GM12878 (cell line): ENCODE data around the gene NDUFA12. TPM values are rescaled to one million over a fixed set of nuclear protein-coding genes. Genes with fewer than 3 reads are reported as not detected.

ENCODE experiments used
- ATAC-seq: fragments of 200-7000 bp; cut with Tn5 transposase; 3 replicates; pipeline ENCODE4 v1.9.1; 2020; ENCODE audit warnings: mild to moderate bottlenecking, moderate library complexity
- BruUV-seq: library from RNA; stranded (reverse); fragments of 400-500 nt; replicated peaks from 2 replicates; lab custom pipeline; 2021; lab: Mats Ljungman, UMichigan
- CTCF ChIA-PET: fragments of 300-600 bp; sonication (Branson Sonifier 250); formaldehyde crosslinking; extraction: SDS; loops from one replicate; lab custom pipeline; 2021; ENCODE audit warnings: inconsistent platforms; lab: Yijun Ruan, JAX
- POLR2A ChIA-PET: fragments of 350-600 bp; formaldehyde crosslinking; extraction: SDS; loops from one replicate; lab custom pipeline; 2021; ENCODE audit warnings: inconsistent platforms; lab: Charles Lee
- RAD21 ChIA-PET: fragments of 300-600 bp; sonication (Branson Sonifier 250); formaldehyde crosslinking; loops from one replicate; lab custom pipeline; 2023; ENCODE audit warnings: antibody characterized with exemption; ENCODE audit not compliant: unreplicated experiment; lab: Charles Lee
- SMC1A ChIA-PET: fragments of 300-600 bp; sonication (Branson Sonifier 250); formaldehyde crosslinking; loops from one replicate; lab custom pipeline; 2023; ENCODE audit not compliant: unreplicated experiment, uncharacterized antibody; lab: Charles Lee
- DNase-seq: peaks from one replicate; pipeline ENCODE4 v3.0.0-alpha.2; 2011; ENCODE audit warnings: low read depth, low spot score
- FAIRE-seq: peaks from 3 replicates; lab custom pipeline; 2011; peaks lifted over from hg19 to GRCh38; lab: Jason Lieb, UNC
- H2AFZ ChIP-seq: 2 replicates; pipeline ENCODE4 v1.6.0; 2011; ENCODE audit warnings: low read depth, low read length, control low read depth; ENCODE audit not compliant: control insufficient read depth
- H3K27ac ChIP-seq: 2 replicates; pipeline ENCODE4 v1.5.1; 2011; ENCODE audit warnings: control low read depth; ENCODE audit not compliant: control insufficient read depth, insufficient read depth
- H3K27me3 ChIP-seq, 2 experiments: replicated peaks in 1 of 2; 2 replicates each; pipeline versions ENCODE4 v1.6.0 to v1.6.1; 2011; ENCODE audit warnings: low read length in 1 of 2; ENCODE audit not compliant: control insufficient read depth in 2 of 2, insufficient read depth in 2 of 2
- H3K36me3 ChIP-seq, 2 experiments: 2 replicates each; pipeline ENCODE4 v1.5.1; 2011; ENCODE audit warnings: low read length in 1 of 2; ENCODE audit not compliant: control insufficient read depth in 2 of 2, insufficient read depth in 2 of 2
- H3K4me1 ChIP-seq: 2 replicates; pipeline ENCODE4 v1.6.1; 2011; ENCODE audit warnings: mild to moderate bottlenecking, low read length, moderate library complexity, mixed read lengths; ENCODE audit not compliant: control insufficient read depth, insufficient read depth
- H3K4me2 ChIP-seq: 2 replicates; pipeline ENCODE4 v1.6.0; 2011; ENCODE audit warnings: control low read depth; ENCODE audit not compliant: control insufficient read depth, insufficient read depth
- H3K4me3 ChIP-seq: fragments of 200-600 bp; sonication (generic); 2 replicates; pipeline ENCODE4 v1.5.1; 2016
- H3K79me2 ChIP-seq: 2 replicates; pipeline ENCODE4 v1.6.0; 2011; ENCODE audit warnings: low read length; ENCODE audit not compliant: control insufficient read depth, insufficient read depth
- H3K9ac ChIP-seq: 2 replicates; pipeline ENCODE4 v1.8.0; 2011; ENCODE audit warnings: low read length, control low read depth, mixed read lengths; ENCODE audit not compliant: control insufficient read depth, insufficient read depth
- H3K9me3 ChIP-seq: replicated peaks from 3 replicates; pipeline ENCODE4 v1.5.1; 2011; ENCODE audit warnings: mild to moderate bottlenecking, low read length; ENCODE audit not compliant: control insufficient read depth, insufficient read depth
- H4K20me1 ChIP-seq: 2 replicates; pipeline ENCODE4 v1.6.0; 2011; ENCODE audit not compliant: control insufficient read depth, insufficient read depth
- CBX3 ChIP-seq: fragments of 200-600 bp; sonication (generic); IDR thresholded peaks from 2 replicates; pipeline ENCODE4 v1.6.1; 2016; ENCODE audit warnings: low read depth, borderline replicate concordance
- EP300 ChIP-seq, 2 experiments: fragments of 150-350 bp in 1 of 2; IDR thresholded peaks; 2 replicates each; pipeline ENCODE4 v1.6.1; 2011 to 2012; ENCODE audit warnings: low read depth in 2 of 2, low read length in 2 of 2, borderline replicate concordance in 1 of 2, improper control_type of control experiment in 1 of 2, inconsistent platforms in 1 of 2; ENCODE audit not compliant: control insufficient read depth in 1 of 2
- IKZF1 ChIP-seq: fragments of 450-650 bp; conservative IDR thresholded peaks from 2 replicates; pipeline ENCODE4 v1.6.1; 2017; ENCODE audit warnings: antibody characterized with exemption, mild to moderate bottlenecking
- KAT2A ChIP-seq: conservative IDR thresholded peaks from 2 replicates; pipeline ENCODE4 v1.6.1; 2011; ENCODE audit warnings: low read depth, low read length; ENCODE audit not compliant: control insufficient read depth
- MEF2A ChIP-seq: IDR thresholded peaks from 2 replicates; pipeline ENCODE4 v1.6.1; 2011; ENCODE audit warnings: low read depth, mild to moderate bottlenecking, low read length, moderate library complexity; ENCODE audit not compliant: insufficient read depth
- NR2C1 ChIP-seq: fragments of 450-650 bp; IDR thresholded peaks from 2 replicates; pipeline ENCODE4 v1.6.1; 2017; ENCODE audit warnings: antibody characterized with exemption, mild to moderate bottlenecking, moderate library complexity
- ZBTB4 ChIP-seq: fragments of 450-650 bp; formaldehyde crosslinking; IDR thresholded peaks from 2 replicates; pipeline ENCODE4 v1.4.0; 2022; ENCODE audit warnings: mild to moderate bottlenecking, moderate library complexity
- ZNF622 ChIP-seq: fragments of 450-650 bp; IDR thresholded peaks from 2 replicates; pipeline ENCODE4 v1.6.1; 2017; ENCODE audit warnings: mild to moderate bottlenecking, inconsistent platforms
- WGBS: methylation state at CpG from one replicate; pipeline ENCODE4 v1.1.6; 2016; ENCODE audit warnings: low lambda C conversion rate; ENCODE audit not compliant: insufficient replicate concordance, insufficient coverage; ENCODE audit errors: missing lambda C conversion rate; 5-methylcytosine and 5-hydroxymethylcytosine counted together
- in situ Hi-C: fragments of 300-500 bp; cut with MboI; formaldehyde crosslinking; loops from 9 replicates; pipeline ENCODE4 v1.14.3; 2018; ENCODE audit warnings: mixed read lengths
- intact Hi-C: fragments of 100-400 bp; cut with micrococcal nuclease; formaldehyde crosslinking; loops from one replicate; pipeline ENCODE4 v1.14.2; 2022; ENCODE audit not compliant: unreplicated experiment
- polyA plus RNA-seq, 11 experiments: library from polyadenylated mRNA; depleted of rRNA in 4 of 11; unstranded in 6 of 11; stranded (reverse) in 5 of 11; fragments of >200 nt; fragmentation: Nextera tagmentation in 4 of 11; fragmentation: Illumina TruSeq in 1 of 11; extraction: Ambion mirVana in 4 of 11; extraction: Trizol in 1 of 11; gene quantifications; 1 replicate in 1 of 11; 2 replicates in 10 of 11; pipeline versions ENCODE4 v1.2.1 to v1.2.3, GENCODE V29; 2011 to 2016; ENCODE audit warnings: inconsistent platforms in 2 of 11, missing spikeins in 2 of 11, low read depth in 1 of 11
- total RNA-seq, 4 experiments: library from RNA; depleted of rRNA in 3 of 4; stranded (reverse); fragments of >200 nt in 3 of 4; fragmentation: Illumina TruSeq in 1 of 4; extraction: Trizol in 1 of 4; gene quantifications; 2 replicates each; pipeline versions ENCODE4 v1.2.1 to v1.2.3, GENCODE V29; 2013 to 2021
- TF ChIP-seq, protein P1 (sequence below): IDR thresholded peaks from 2 replicates; pipeline ENCODE4 v1.6.1; 2012; ENCODE audit warnings: mild to moderate bottlenecking, low read depth, low read length

Gene NDUFA12
- total and polyA plus RNA-seq, 10 of the 15 experiments (the other 5 are each of a cell fraction or from before 2014, with no cell fraction given) = 141 to 1,021 (median 295) TPM

DNA sequence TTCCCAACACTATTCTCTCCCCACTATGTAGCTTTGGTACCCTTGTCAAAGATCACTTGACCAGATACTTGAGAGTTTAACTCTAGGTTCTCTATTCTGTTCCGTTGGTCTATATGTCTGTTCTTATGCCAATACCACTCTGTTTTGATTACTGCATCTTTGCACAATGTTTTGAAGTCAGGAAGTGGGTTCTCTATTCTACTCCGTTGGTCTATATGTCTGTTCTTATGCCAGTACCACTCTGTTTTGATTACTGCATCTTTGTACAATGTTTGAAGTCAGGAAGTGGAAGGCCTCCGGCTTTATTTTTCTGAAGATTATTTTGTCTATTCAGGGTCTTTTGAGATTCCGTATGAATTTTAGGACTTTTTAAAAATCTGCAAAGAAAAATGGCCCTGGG lies 2.7 kb upstream of the NDUFA12 start:
- FAIRE-seq = no peak
- SMC1A ChIA-PET = no interaction called here
- CTCF ChIA-PET = no interaction called here
- H3K9me3 ChIP-seq = no peaks in the 10 kb centered on the region; the same call in 2 of the 3 replicates
- DNase-seq = no peak
- RAD21 ChIA-PET = no interaction called here
- intact Hi-C loops (loop anchor here (10.0 kb wide), 1 partner anchor 1331 kb away; the partner anchor contains the start of gene CRADD), in situ Hi-C loops (no loop called here)
- no peak overlapping the region for H3K4me2 ChIP-seq
- no peak overlapping the region for H3K4me3 ChIP-seq
- no peak for TF ChIP-seq NR2C1
- no peak for TF ChIP-seq IKZF1
- TF ChIP-seq ZNF622 = no peak
- no peak for TF ChIP-seq CBX3
- TF ChIP-seq MEF2A = no peak
- no peak overlapping the region for H3K27ac ChIP-seq
- no TSS peak for BruUV-seq
- no peak overlapping the region for H3K9ac ChIP-seq
- H2AFZ ChIP-seq = no peak overlapping the region
- peaks cover 16% of the 10 kb centered on the region for H3K79me2 ChIP-seq
- ATAC-seq = no peak
- POLR2A ChIA-PET = interaction anchor here (1.4 kb wide), 1 partner anchor 385 kb away, joined by 3 read pairs; no protein-coding TSS in a partner anchor
- no peaks in the 10 kb centered on the region for H3K27me3 ChIP-seq
- WGBS = 58% methylated on average over 4 of the region's 4 CpGs
- H3K4me1 ChIP-seq = no peaks in the 10 kb centered on the region
- 0 out of 4 replicates have a peak, but pooled peaks cover 0 to 3% of the 10 kb centered on the region in 2 experiments for H3K36me3 ChIP-seq
- H4K20me1 ChIP-seq = no peaks in the 10 kb centered on the region

DNA sequence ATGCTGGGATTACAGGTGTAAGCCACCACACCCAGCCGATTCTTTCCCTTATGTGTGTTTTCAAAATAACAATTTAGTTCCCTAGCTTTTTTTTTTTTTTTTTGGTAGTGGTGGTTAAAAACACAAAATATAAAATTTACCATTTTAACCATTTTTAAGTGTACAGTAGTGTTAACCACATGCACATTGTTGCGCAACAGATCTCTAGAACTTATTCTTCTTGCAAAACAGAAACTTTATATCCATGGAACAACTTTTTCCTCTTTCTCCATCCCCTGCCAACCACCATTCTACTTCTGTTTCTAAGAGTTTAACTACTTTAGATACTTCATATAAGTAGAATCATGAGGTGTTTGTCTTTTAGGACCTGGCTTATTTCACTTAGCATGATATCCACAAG lies 1.1 kb upstream of the NDUFA12 start:
- Histone ChIP-seq H3K79me2 (peaks cover 28% of the 10 kb centered on the region), H3K36me3 (0 out of 4 replicates have a peak, but pooled peaks cover 0 to 3% of the 10 kb centered on the region in 2 experiments), H4K20me1 (no peaks in the 10 kb centered on the region), H3K4me3 (no peak overlapping the region), H3K9me3 (no peaks in the 10 kb centered on the region; the same call in 2 of the 3 replicates), H3K4me2 (no peak overlapping the region), H3K4me1 (no peaks in the 10 kb centered on the region), H3K27me3 (no peaks in the 10 kb centered on the region), H3K9ac (no peak overlapping the region), H2AFZ (no peak overlapping the region), H3K27ac (no peak overlapping the region)
- FAIRE-seq (no peak), DNase-seq (no peak), ATAC-seq (no peak)
- ChIA-PET SMC1A (interaction anchor here (1.0 to 1.8 kb wide), 4 partner anchors 13 to 163 kb away, joined by 3 to 13 read pairs (median 4); no protein-coding TSS in a partner anchor), POLR2A (interaction anchor here (0.6 to 1.3 kb wide), 5 partner anchors 9 to 293 kb away, joined by 3 to 6 read pairs (median 3); no protein-coding TSS in a partner anchor), CTCF (interaction anchor here (0.6 kb wide), 2 partner anchors 32 to 383 kb away, joined by 3 to 4 read pairs; no protein-coding TSS in a partner anchor), RAD21 (interaction anchor here (0.6 to 1.1 kb wide), 4 partner anchors 35 to 530 kb away, joined by 3 to 4 read pairs (median 3); no protein-coding TSS in a partner anchor)
- intact Hi-C loops (loop anchor here (5.0 to 10.0 kb wide), 2 partner anchors 172 to 1330 kb away; partner anchors contain the start of gene CRADD), in situ Hi-C loops (no loop called here)
- WGBS = 97% methylated on average over 2 of the region's 2 CpGs
- BruUV-seq = no TSS peak
- TF ChIP-seq KAT2A (no peak), EP300 (IDR thresholded peaks at IDR 0.05; ENCODE audit: borderline replicate concordance in 1 of 2, control insufficient read depth in 1 of 2, low read depth in 2 of 2, low read length in 2 of 2) (no peak), ZBTB4 (CRISPR knock-in tag) (no peak)
- TF ChIP-seq, protein P1, sequence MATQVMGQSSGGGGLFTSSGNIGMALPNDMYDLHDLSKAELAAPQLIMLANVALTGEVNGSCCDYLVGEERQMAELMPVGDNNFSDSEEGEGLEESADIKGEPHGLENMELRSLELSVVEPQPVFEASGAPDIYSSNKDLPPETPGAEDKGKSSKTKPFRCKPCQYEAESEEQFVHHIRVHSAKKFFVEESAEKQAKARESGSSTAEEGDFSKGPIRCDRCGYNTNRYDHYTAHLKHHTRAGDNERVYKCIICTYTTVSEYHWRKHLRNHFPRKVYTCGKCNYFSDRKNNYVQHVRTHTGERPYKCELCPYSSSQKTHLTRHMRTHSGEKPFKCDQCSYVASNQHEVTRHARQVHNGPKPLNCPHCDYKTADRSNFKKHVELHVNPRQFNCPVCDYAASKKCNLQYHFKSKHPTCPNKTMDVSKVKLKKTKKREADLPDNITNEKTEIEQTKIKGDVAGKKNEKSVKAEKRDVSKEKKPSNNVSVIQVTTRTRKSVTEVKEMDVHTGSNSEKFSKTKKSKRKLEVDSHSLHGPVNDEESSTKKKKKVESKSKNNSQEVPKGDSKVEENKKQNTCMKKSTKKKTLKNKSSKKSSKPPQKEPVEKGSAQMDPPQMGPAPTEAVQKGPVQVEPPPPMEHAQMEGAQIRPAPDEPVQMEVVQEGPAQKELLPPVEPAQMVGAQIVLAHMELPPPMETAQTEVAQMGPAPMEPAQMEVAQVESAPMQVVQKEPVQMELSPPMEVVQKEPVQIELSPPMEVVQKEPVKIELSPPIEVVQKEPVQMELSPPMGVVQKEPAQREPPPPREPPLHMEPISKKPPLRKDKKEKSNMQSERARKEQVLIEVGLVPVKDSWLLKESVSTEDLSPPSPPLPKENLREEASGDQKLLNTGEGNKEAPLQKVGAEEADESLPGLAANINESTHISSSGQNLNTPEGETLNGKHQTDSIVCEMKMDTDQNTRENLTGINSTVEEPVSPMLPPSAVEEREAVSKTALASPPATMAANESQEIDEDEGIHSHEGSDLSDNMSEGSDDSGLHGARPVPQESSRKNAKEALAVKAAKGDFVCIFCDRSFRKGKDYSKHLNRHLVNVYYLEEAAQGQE = no peak
